ENCODE results near the gene PIK3R1.

PIK3R1 gene

GRCh38 chr5:68333649-68334552 is 118.3 kb downstream of the PIK3R1 start:
- Mint-ChIP-seq H3K27ac (no peak overlapping the region), H3K27me3 (no peaks in the 10 kb centered on the region), H3K4me3 (peak overlapping the region; percentile 2), H3K9me3 (no peaks in the 10 kb centered on the region), H3K4me1 (ENCODE audit: low read depth) (peaks cover 24% of the 10 kb centered on the region), H3K36me3 (ENCODE audit: low read depth) (no peaks in the 10 kb centered on the region)

- Mint-ChIP-seq H3K36me3 (ENCODE audit: low read depth) (no peaks in the 10 kb centered on the region), H3K27ac (no peak overlapping the region), H3K4me1 (ENCODE audit: low read depth) (peaks cover 24% of the 10 kb centered on the region), H3K27me3 (peaks cover 4% of the 10 kb centered on the region), H3K9me3 (no peaks in the 10 kb centered on the region), H3K4me3 (no peak overlapping the region)
These were observed 119.0 kb downstream of the PIK3R1 start for GRCh38 chr5:68334553-68334886.

- Mint-ChIP-seq H3K36me3 (ENCODE audit: low read depth) (no peaks in the 10 kb centered on the region), H3K4me3 (no peak overlapping the region), H3K27me3 (peaks cover 5% of the 10 kb centered on the region), H3K4me1 (ENCODE audit: low read depth) (peaks cover 25% of the 10 kb centered on the region), H3K27ac (no peak overlapping the region), H3K9me3 (no peaks in the 10 kb centered on the region)
These were observed 119.5 kb downstream of the PIK3R1 start for GRCh38 chr5:68335075-68335474.

GRCh38 chr5:68336200-68336599 is 120.6 kb downstream of the PIK3R1 start:
- Mint-ChIP-seq H3K4me1 (ENCODE audit: low read depth) (peaks cover 29% of the 10 kb centered on the region), H3K9me3 (no peaks in the 10 kb centered on the region), H3K4me3 (no peak overlapping the region), H3K27me3 (peaks cover 5% of the 10 kb centered on the region), H3K27ac (no peak overlapping the region), H3K36me3 (ENCODE audit: low read depth) (no peaks in the 10 kb centered on the region)

- Mint-ChIP-seq H3K27ac (no peak overlapping the region), H3K4me3 (no peak overlapping the region)
These were observed 121.7 kb downstream of the PIK3R1 start for GRCh38 chr5:68337235-68337634.

GRCh38 chr5:68339921-68340321 is 124.4 kb downstream of the PIK3R1 start:
- peaks cover 5% of the 10 kb centered on the region for H3K27me3 Mint-ChIP-seq
- no peaks in the 10 kb centered on the region for H3K36me3 Mint-ChIP-seq (ENCODE audit: low read depth)
- H3K9me3 Mint-ChIP-seq, result no peaks in the 10 kb centered on the region
- H3K4me3 Mint-ChIP-seq, result no peak overlapping the region
- H3K4me1 Mint-ChIP-seq (ENCODE audit: low read depth), result peaks cover 39% of the 10 kb centered on the region
- H3K27ac Mint-ChIP-seq, result no peak overlapping the region

More at GRCh38 chr5:68337235-68337634, 121.7 kb downstream of the PIK3R1 start:
- Mint-ChIP-seq H3K27me3 (peaks cover 5% of the 10 kb centered on the region), H3K9me3 (no peaks in the 10 kb centered on the region), H3K36me3 (ENCODE audit: low read depth) (no peaks in the 10 kb centered on the region), H3K4me1 (ENCODE audit: low read depth) (peaks cover 26% of the 10 kb centered on the region)

GRCh38 chr5:68341006-68341405 is 125.5 kb downstream of the PIK3R1 start:
- H3K9me3 Mint-ChIP-seq, result no peaks in the 10 kb centered on the region
- peaks cover 44% of the 10 kb centered on the region for H3K4me1 Mint-ChIP-seq (ENCODE audit: low read depth)
- no peak overlapping the region for H3K27ac Mint-ChIP-seq
- no peak overlapping the region for H3K4me3 Mint-ChIP-seq
- no peaks in the 10 kb centered on the region for H3K36me3 Mint-ChIP-seq (ENCODE audit: low read depth)
- peaks cover 5% of the 10 kb centered on the region for H3K27me3 Mint-ChIP-seq

GRCh38 chr5:68342693-68343092 is 127.1 kb downstream of the PIK3R1 start:
- Mint-ChIP-seq H3K4me1 (ENCODE audit: low read depth) (peaks cover 44% of the 10 kb centered on the region), H3K27me3 (peaks cover 5% of the 10 kb centered on the region), H3K9me3 (peaks cover 2% of the 10 kb centered on the region), H3K4me3 (no peak overlapping the region), H3K36me3 (ENCODE audit: low read depth) (no peaks in the 10 kb centered on the region), H3K27ac (no peak overlapping the region)

- Mint-ChIP-seq H3K9me3 (peaks cover 7% of the 10 kb centered on the region), H3K27me3 (peaks cover 5% of the 10 kb centered on the region), H3K27ac (no peak overlapping the region), H3K4me1 (ENCODE audit: low read depth) (peaks cover 44% of the 10 kb centered on the region), H3K4me3 (no peak overlapping the region), H3K36me3 (ENCODE audit: low read depth) (no peaks in the 10 kb centered on the region)
These were observed 127.9 kb downstream of the PIK3R1 start for GRCh38 chr5:68343421-68343826.

- Mint-ChIP-seq H3K36me3 (ENCODE audit: low read depth) (no peaks in the 10 kb centered on the region), H3K27ac (peak overlapping the region; percentile 17), H3K27me3 (peaks cover 1% of the 10 kb centered on the region), H3K9me3 (peaks cover 7% of the 10 kb centered on the region), H3K4me1 (ENCODE audit: low read depth) (peaks cover 44% of the 10 kb centered on the region), H3K4me3 (peak overlapping the region; percentile 2)
These were observed 129.0 kb downstream of the PIK3R1 start for GRCh38 chr5:68344447-68345111.

GRCh38 chr5:68345171-68345570 is 129.6 kb downstream of the PIK3R1 start:
- Mint-ChIP-seq H3K27ac (peak overlapping the region; percentile 17), H3K4me3 (peak overlapping the region; percentile 2)

GRCh38 chr5:68345582-68345981 is 130.0 kb downstream of the PIK3R1 start:
- Mint-ChIP-seq H3K9me3 (peaks cover 7% of the 10 kb centered on the region), H3K27me3 (no peaks in the 10 kb centered on the region), H3K36me3 (ENCODE audit: low read depth) (no peaks in the 10 kb centered on the region), H3K4me3 (no peak overlapping the region), H3K27ac (no peak overlapping the region), H3K4me1 (ENCODE audit: low read depth) (peaks cover 41% of the 10 kb centered on the region)

More at GRCh38 chr5:68345171-68345570, 129.6 kb downstream of the PIK3R1 start:
- no peaks in the 10 kb centered on the region for H3K27me3 Mint-ChIP-seq
- H3K36me3 Mint-ChIP-seq (ENCODE audit: low read depth), result no peaks in the 10 kb centered on the region
- H3K4me1 Mint-ChIP-seq (ENCODE audit: low read depth), result peaks cover 42% of the 10 kb centered on the region
- peaks cover 7% of the 10 kb centered on the region for H3K9me3 Mint-ChIP-seq

GRCh38 chr5:68347536-68347935 is 132.0 kb downstream of the PIK3R1 start:
- no peak overlapping the region for H3K4me3 Mint-ChIP-seq
- peaks cover 29% of the 10 kb centered on the region for H3K4me1 Mint-ChIP-seq (ENCODE audit: low read depth)
- H3K27me3 Mint-ChIP-seq, result no peaks in the 10 kb centered on the region
- H3K9me3 Mint-ChIP-seq, result peaks cover 7% of the 10 kb centered on the region
- H3K36me3 Mint-ChIP-seq (ENCODE audit: low read depth), result no peaks in the 10 kb centered on the region
- no peak overlapping the region for H3K27ac Mint-ChIP-seq

GRCh38 chr5:68348447-68349222 is 133.1 kb downstream of the PIK3R1 start:
- no peak overlapping the region for H3K4me3 Mint-ChIP-seq
- H3K27me3 Mint-ChIP-seq, result no peaks in the 10 kb centered on the region
- no peaks in the 10 kb centered on the region for H3K36me3 Mint-ChIP-seq (ENCODE audit: low read depth)
- H3K9me3 Mint-ChIP-seq, result peaks cover 7% of the 10 kb centered on the region
- no peak overlapping the region for H3K27ac Mint-ChIP-seq
- peaks cover 18% of the 10 kb centered on the region for H3K4me1 Mint-ChIP-seq (ENCODE audit: low read depth)

- no peak overlapping the region for H3K4me3 Mint-ChIP-seq
- H3K4me1 Mint-ChIP-seq (ENCODE audit: low read depth), result peaks cover 7% of the 10 kb centered on the region
- no peaks in the 10 kb centered on the region for H3K36me3 Mint-ChIP-seq (ENCODE audit: low read depth)
- no peaks in the 10 kb centered on the region for H3K27me3 Mint-ChIP-seq
- H3K27ac Mint-ChIP-seq, result no peak overlapping the region
- peaks cover 7% of the 10 kb centered on the region for H3K9me3 Mint-ChIP-seq
These were observed 134.6 kb downstream of the PIK3R1 start for GRCh38 chr5:68350176-68350575.
